Uterus (tissue), 4 donors: Measurements from ENCODE around the gene ARHGDIB. TPM values are rescaled to one million over a fixed set of nuclear protein-coding genes. Genes with fewer than 3 reads are reported as not detected.

Experiments
- DNase-seq, 2 donors: peaks; one replicate each; pipeline ENCODE4 v3.0.0-alpha.2; 2019 to 2020
- H3K27ac ChIP-seq, 2 donors: fragments of 200-600 bp; sonication (generic); 1 replicate in 1 of 2; 2 replicates in 1 of 2; pipeline ENCODE4 v1.5.1; 2016 to 2018
- H3K27me3 ChIP-seq, 2 donors: fragments of 200-600 bp; sonication (generic); one replicate each; pipeline ENCODE4 v1.5.1; 2018 to 2019; ENCODE audit warnings: control low read depth in 1 of 2
- H3K36me3 ChIP-seq, 2 donors: fragments of 200-600 bp; sonication (generic); one replicate each; pipeline ENCODE4 v1.5.1; 2019; ENCODE audit warnings: control low read depth in 1 of 2
- H3K4me1 ChIP-seq, 2 donors: fragments of 200-600 bp; sonication (generic); one replicate each; pipeline ENCODE4 v1.5.1; 2018 to 2019; ENCODE audit warnings: control low read depth in 1 of 2
- H3K4me3 ChIP-seq, 2 donors: fragments of 200-600 bp; sonication (generic); 1 replicate in 1 of 2; 2 replicates in 1 of 2; pipeline ENCODE4 v1.5.1; 2018 to 2019; ENCODE audit warnings: mild to moderate bottlenecking in 1 of 2
- H3K9me3 ChIP-seq, 2 donors: fragments of 200-600 bp; sonication (generic); one replicate each; pipeline ENCODE4 v1.5.1; 2019; ENCODE audit warnings: control low read depth in 1 of 2
- POLR2A ChIP-seq, 2 donors: fragments of 450-650 bp; IDR thresholded peaks; one replicate each; pipeline ENCODE4 v1.6.1; 2016; ENCODE audit warnings: antibody characterized with exemption in 2 of 2, mild to moderate bottlenecking in 1 of 2, moderate library complexity in 1 of 2
- intact Hi-C: fragments of 100-400 bp; cut with DNase I; formaldehyde crosslinking; loops from one replicate; pipeline ENCODE4 v1.15.1; 2023; ENCODE audit warnings: low total_unique reads
- total RNA-seq, 4 donors: library from RNA; depleted of rRNA in 3 of 4; stranded (reverse); fragments of >200 nt in 3 of 4; gene quantifications; one replicate each; pipeline versions ENCODE4 v1.1.0 to v1.2.4, GENCODE V29; 2014 to 2023
- TF ChIP-seq, protein P1 (sequence below), 4 experiments: fragments of 200-600 bp in 2 of 4; fragments of 450-650 bp in 2 of 4; sonication (generic) in 2 of 4; IDR thresholded peaks; one replicate each; pipeline ENCODE4 v1.5.1; 2016 to 2019; ENCODE audit warnings: antibody characterized with exemption in 4 of 4, mild to moderate bottlenecking in 2 of 4, moderate library complexity in 1 of 4
- donor health status: DM: yes; HTN: yes; CAD: no.

ARHGDIB gene
- total RNA-seq, 4 donors from 2014 or later, result 28.4 to 175 (median 59.9) TPM

DNA sequence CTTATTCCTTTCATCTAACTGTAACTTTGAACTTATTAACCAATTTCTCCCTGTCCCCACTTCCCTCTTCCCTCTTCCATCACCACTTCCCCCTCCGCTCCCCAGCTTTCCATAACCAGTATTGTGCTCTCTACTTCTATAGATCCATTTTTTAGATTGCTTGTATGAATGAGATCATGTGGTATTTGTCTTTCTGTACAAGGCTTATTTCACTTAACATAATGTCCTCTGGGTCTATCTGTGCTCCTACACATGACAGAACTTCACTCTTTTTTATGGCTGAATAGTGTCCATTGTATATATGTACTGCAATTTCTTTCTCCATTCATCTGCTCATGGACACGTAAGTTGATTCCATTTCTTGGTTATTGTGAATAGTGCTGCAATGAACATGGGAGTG lies 37.5 kb downstream of the ARHGDIB start:
- intact Hi-C loops, result no loop called here
- H3K9me3 ChIP-seq, result no peaks in the 10 kb centered on the region
- no peak for TF ChIP-seq POLR2A (IDR thresholded peaks at IDR 0.05)
- TF ChIP-seq, protein P1, sequence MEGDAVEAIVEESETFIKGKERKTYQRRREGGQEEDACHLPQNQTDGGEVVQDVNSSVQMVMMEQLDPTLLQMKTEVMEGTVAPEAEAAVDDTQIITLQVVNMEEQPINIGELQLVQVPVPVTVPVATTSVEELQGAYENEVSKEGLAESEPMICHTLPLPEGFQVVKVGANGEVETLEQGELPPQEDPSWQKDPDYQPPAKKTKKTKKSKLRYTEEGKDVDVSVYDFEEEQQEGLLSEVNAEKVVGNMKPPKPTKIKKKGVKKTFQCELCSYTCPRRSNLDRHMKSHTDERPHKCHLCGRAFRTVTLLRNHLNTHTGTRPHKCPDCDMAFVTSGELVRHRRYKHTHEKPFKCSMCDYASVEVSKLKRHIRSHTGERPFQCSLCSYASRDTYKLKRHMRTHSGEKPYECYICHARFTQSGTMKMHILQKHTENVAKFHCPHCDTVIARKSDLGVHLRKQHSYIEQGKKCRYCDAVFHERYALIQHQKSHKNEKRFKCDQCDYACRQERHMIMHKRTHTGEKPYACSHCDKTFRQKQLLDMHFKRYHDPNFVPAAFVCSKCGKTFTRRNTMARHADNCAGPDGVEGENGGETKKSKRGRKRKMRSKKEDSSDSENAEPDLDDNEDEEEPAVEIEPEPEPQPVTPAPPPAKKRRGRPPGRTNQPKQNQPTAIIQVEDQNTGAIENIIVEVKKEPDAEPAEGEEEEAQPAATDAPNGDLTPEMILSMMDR (IDR thresholded peaks at IDR 0.05), result no peak

DNA sequence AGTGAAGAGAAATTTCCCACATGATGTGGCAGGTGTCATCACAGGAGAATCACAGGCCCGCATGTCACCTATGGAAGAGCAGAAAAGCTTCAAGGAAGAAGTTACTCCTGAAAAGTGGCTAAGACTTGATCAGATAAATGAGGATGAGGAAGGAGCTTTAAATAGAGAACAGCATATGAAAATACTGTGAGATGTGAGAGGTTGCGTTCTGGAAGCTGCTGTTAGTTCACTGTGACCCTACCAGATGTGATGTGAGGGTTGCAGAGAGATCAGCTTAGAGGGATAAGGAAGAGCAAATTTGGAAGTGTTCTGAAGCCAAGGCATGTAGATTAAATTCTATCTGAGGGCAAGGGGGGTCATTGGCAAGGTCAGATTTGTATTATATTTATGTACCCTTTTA lies 40.2 kb downstream of the ARHGDIB start:
- no peak overlapping the region for H3K4me3 ChIP-seq
- DNase-seq, result no peak
- no peaks in the 10 kb centered on the region for H3K36me3 ChIP-seq
- H3K27ac ChIP-seq, result no peak overlapping the region
- no peaks in the 10 kb centered on the region for H3K27me3 ChIP-seq
- H3K4me1 ChIP-seq, result no peaks in the 10 kb centered on the region
- intact Hi-C loops, result no loop called here
- no peaks in the 10 kb centered on the region for H3K9me3 ChIP-seq
- TF ChIP-seq POLR2A (IDR thresholded peaks at IDR 0.05), result no peak
- TF ChIP-seq, protein P1 (IDR thresholded peaks at IDR 0.05), result no peak

More for the DNA sequence above, 37.5 kb downstream of the ARHGDIB start:
- Histone ChIP-seq H3K4me3 (no peak overlapping the region), H3K36me3 (no peaks in the 10 kb centered on the region), H3K4me1 (no peaks in the 10 kb centered on the region), H3K27me3 (no peaks in the 10 kb centered on the region), H3K27ac (no peak overlapping the region)
- no peak for DNase-seq

DNA sequence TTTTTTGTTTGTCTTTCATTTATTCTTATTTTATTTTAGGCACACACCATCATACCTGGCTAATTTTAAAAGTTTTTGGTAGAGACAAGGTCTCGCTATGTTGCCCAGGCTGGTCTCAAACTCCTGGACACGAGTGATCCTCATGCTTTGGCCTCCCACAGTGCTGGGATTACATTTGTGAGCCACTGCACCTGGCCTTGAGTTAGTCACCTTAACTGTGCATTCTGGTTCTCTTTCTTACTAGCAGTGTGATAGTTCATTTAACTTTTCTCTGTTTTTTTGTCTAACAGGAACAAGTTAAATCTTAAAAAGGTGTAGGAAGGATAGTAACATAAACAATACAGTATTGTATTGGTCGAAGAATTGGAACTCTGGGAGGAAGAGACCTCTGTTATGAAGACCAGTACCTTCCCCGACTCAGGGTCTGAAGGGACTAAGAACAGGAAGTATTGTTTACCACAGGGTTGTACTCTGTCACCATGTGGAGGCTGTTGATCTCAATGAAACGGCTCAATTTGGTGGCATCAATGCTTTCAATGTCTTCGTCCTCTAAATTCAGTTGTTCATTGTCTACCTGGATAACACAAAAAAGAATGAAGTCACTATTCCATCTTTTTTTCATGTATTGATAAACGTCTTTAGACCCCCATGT lies 40.8 kb downstream of the ARHGDIB start:
- Histone ChIP-seq H3K9me3 (no peaks in the 10 kb centered on the region), H3K27ac (no peak overlapping the region), H3K4me3 (no peak overlapping the region), H3K36me3 (no peaks in the 10 kb centered on the region), H3K27me3 (no peaks in the 10 kb centered on the region), H3K4me1 (no peaks in the 10 kb centered on the region)
- TF ChIP-seq, protein P1 (IDR thresholded peaks at IDR 0.05), result no peak
- no peak for TF ChIP-seq POLR2A (IDR thresholded peaks at IDR 0.05)
- intact Hi-C loops, result no loop called here
- no peak for DNase-seq

DNA sequence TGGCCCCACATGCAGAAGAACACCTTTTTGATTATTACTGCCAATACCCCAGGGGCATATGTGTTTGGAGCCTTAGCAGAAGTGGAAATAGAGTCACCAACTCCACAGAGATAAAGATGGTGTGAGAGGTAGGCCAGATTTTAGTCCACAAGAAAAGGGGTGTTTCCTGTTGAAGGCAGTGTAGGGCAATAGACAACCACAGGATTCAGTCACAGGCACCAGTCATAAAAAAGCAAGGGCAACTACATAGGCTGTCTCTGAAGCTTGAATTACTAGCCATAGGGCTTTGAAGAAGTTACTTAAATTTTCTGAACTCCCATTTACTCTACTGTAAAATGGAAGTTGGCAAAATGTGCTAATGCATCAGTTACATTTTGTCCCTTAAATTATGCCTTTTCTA lies 41.9 kb downstream of the ARHGDIB start:
- Histone ChIP-seq H3K9me3 (no peaks in the 10 kb centered on the region), H3K27me3 (no peaks in the 10 kb centered on the region), H3K27ac (no peak overlapping the region), H3K4me1 (no peaks in the 10 kb centered on the region), H3K4me3 (no peak overlapping the region), H3K36me3 (no peaks in the 10 kb centered on the region)
- no peak for DNase-seq
- intact Hi-C loops, result no loop called here
- TF ChIP-seq POLR2A (IDR thresholded peaks at IDR 0.05), result no peak
- TF ChIP-seq, protein P1 (IDR thresholded peaks at IDR 0.05), result no peak

DNA sequence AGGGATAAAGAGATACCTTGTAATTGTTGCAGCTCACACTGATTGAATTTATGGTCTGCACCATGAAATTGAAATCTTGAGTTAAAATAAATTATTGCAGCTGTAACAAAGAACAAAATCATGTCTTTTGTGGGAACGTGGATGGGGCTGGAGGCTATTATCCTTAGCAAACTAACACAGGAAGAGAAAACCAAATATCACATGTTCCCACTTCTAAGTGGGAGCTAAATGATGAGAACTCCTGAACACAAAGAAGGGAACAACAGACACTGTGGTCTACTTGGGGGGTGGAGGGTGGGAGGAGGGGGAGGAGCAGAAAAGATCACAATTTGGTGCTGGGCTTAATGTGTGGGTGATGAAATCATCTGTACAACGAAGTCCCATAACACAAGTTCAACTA lies 45.7 kb downstream of the ARHGDIB start:
- no peaks in the 10 kb centered on the region for H3K9me3 ChIP-seq
- no peak for DNase-seq
- H3K36me3 ChIP-seq, result no peaks in the 10 kb centered on the region
- H3K27ac ChIP-seq, result no peak overlapping the region
- no peaks in the 10 kb centered on the region for H3K4me1 ChIP-seq
- intact Hi-C loops, result no loop called here
- H3K4me3 ChIP-seq, result no peak overlapping the region
- no peaks in the 10 kb centered on the region for H3K27me3 ChIP-seq
- TF ChIP-seq POLR2A (IDR thresholded peaks at IDR 0.05), result no peak
- TF ChIP-seq, protein P1 (IDR thresholded peaks at IDR 0.05), result no peak
